Astrocyte (in vitro differentiated cells and primary cell): ENCODE results near the gene KLRD1.

Experiments used
- CTCF ChIP-seq: IDR thresholded peaks from 2 replicates; pipeline ENCODE4 v1.5.1; 2011; ENCODE audit warnings: low read depth, mild to moderate bottlenecking, inconsistent platforms, low read length, moderate library complexity; ENCODE audit not compliant: insufficient read depth
- EZH2 ChIP-seq: IDR thresholded peaks from 2 replicates; pipeline ENCODE4 v1.6.1; 2012; ENCODE audit warnings: mild to moderate bottlenecking, low read length, inconsistent platforms; ENCODE audit not compliant: insufficient read depth

DNA sequence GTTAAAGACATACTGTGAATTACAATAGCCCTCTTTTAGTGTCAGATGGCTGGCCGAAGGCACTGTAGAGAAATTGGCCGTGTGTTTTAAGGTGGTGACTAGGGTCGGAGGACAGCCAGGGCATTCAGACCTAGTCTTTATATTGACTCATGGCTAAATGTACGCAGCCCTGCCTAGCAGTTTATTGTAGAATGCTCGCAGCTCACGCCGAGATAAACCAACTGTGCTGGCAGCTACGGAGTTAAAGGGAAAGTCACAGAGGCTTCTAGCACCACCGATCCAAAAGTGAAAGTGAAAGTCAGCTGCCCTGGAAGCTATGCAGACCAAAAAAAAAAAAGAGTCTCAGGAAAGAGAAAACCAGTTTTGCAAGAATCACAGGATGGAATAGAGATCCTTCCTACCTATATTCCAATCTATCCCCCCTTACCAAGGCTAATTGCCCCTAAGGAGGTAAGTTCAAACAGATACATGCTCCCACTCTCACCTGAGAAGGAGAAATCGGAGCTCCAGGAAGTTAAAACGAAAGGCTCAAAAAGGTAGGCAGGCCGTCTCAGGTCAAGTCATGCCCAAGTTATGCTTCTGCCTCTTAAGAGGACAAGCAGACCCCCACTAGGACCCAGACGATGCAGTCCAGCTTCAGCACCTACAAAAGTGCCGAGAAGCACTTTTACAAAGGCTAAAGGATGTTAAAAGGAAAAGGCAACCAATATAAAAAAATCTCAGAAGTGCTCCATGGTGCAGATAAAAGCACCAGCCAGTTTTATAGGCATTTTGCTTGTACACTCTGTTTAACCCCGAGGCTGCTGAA lies 57.3 kb downstream of the KLRD1 start:
- no peak for TF ChIP-seq CTCF
- TF ChIP-seq EZH2, result no peak
